Endothelial cell of umbilical vein (primary cell): ENCODE results near the gene CAT. TPM values are rescaled to one million over a fixed set of nuclear protein-coding genes. Genes with fewer than 3 reads are reported as not detected.

ENCODE experiments used
- BruUV-seq: library from RNA; stranded (reverse); fragments of 400-500 nt; replicated peaks from 2 replicates; lab custom pipeline; 2021; lab: Mats Ljungman, UMichigan
- CTCF ChIA-PET: fragments of 300-600, 350-600 bp; sonication (Branson Sonifier 250); formaldehyde crosslinking; loops from one replicate; lab custom pipeline; 2021; ENCODE audit warnings: antibody characterized with exemption, inconsistent platforms; lab: Charles Lee
- POLR2A ChIA-PET: fragments of 300-600, 350-600 bp; sonication (Branson Sonifier 250); formaldehyde crosslinking; loops from one replicate; lab custom pipeline; 2021; ENCODE audit warnings: antibody characterized with exemption, inconsistent platforms; lab: Charles Lee
- DNase-seq: peaks from one replicate; pipeline ENCODE4 v3.0.0-alpha.2; 2011; ENCODE audit warnings: low read depth, low spot score
- FAIRE-seq: peaks from 2 replicates; lab custom pipeline; 2011; peaks lifted over from hg19 to GRCh38; lab: Jason Lieb, UNC
- H2AFZ ChIP-seq: 2 replicates; pipeline ENCODE4 v1.6.0; 2012; ENCODE audit warnings: low read depth, low read length, control low read depth, inconsistent platforms
- H3K27ac ChIP-seq: 2 replicates; pipeline ENCODE4 v1.5.1; 2011; ENCODE audit warnings: low read depth, mild to moderate bottlenecking, control low read depth, low read length, moderate library complexity; ENCODE audit not compliant: insufficient read depth
- H3K27me3 ChIP-seq, 2 experiments: 2 replicates each; pipeline versions ENCODE4 v1.6.0 to v1.6.1; 2011; ENCODE audit warnings: low read length in 2 of 2, mixed read lengths in 1 of 2; ENCODE audit not compliant: control insufficient read depth in 2 of 2, insufficient read depth in 2 of 2
- H3K36me3 ChIP-seq, 2 experiments: 2 replicates in 1 of 2; 3 replicates in 1 of 2; pipeline ENCODE4 v1.5.1; 2011; ENCODE audit warnings: low read length in 2 of 2, mild to moderate bottlenecking in 1 of 2, moderate library complexity in 1 of 2; ENCODE audit not compliant: control insufficient read depth in 2 of 2, insufficient read depth in 2 of 2; ENCODE audit errors: extremely low read depth in 1 of 2
- H3K4me1 ChIP-seq: 3 replicates; pipeline ENCODE4 v1.5.1; 2011; ENCODE audit warnings: mild to moderate bottlenecking, low read length; ENCODE audit not compliant: control insufficient read depth, insufficient read depth; ENCODE audit errors: extremely low read depth
- H3K4me2 ChIP-seq: 2 replicates; pipeline ENCODE4 v1.6.1; 2011; ENCODE audit warnings: low read length, control low read depth, mixed read lengths; ENCODE audit not compliant: insufficient read depth
- H3K4me3 ChIP-seq, 3 experiments: fragments of 200-600 bp in 1 of 3; sonication (generic), shearing (Covaris generic) in 1 of 3; replicated peaks in 1 of 3; 2 replicates each; pipeline ENCODE4 v1.5.1; 2011 to 2016; ENCODE audit warnings: control low read depth in 3 of 3, low read length in 3 of 3, mild to moderate bottlenecking in 2 of 3, inconsistent platforms in 1 of 3, low read depth in 1 of 3, moderate library complexity in 1 of 3; ENCODE audit not compliant: insufficient read depth in 1 of 3
- H3K79me2 ChIP-seq: 2 replicates; pipeline ENCODE4 v1.6.0; 2012; ENCODE audit warnings: low read length, inconsistent platforms; ENCODE audit not compliant: control insufficient read depth, insufficient read depth
- H3K9ac ChIP-seq: replicated peaks from 2 replicates; pipeline ENCODE3; 2011; ENCODE audit warnings: low read length, control low read depth; ENCODE audit not compliant: insufficient read depth; ENCODE audit errors: extremely low read depth
- H3K9me1 ChIP-seq: replicated peaks from 3 replicates; pipeline ENCODE4 v1.6.0; 2011; ENCODE audit warnings: mild to moderate bottlenecking, low read length; ENCODE audit not compliant: control insufficient read depth, insufficient read depth; ENCODE audit errors: extremely low read depth
- H3K9me3 ChIP-seq: replicated peaks from 2 replicates; pipeline ENCODE4 v1.5.1; 2012; ENCODE audit warnings: low read length, inconsistent platforms; ENCODE audit not compliant: control insufficient read depth, insufficient read depth
- H4K20me1 ChIP-seq: replicated peaks from 2 replicates; pipeline ENCODE3; 2011; ENCODE audit warnings: mild to moderate bottlenecking, low read length; ENCODE audit not compliant: control insufficient read depth, insufficient read depth; ENCODE audit errors: extremely low read depth
- EZH2 ChIP-seq: IDR thresholded peaks from 2 replicates; pipeline ENCODE4 v1.6.1; 2012; ENCODE audit warnings: borderline replicate concordance, low read depth, mild to moderate bottlenecking, moderate library complexity, low read length, inconsistent platforms; ENCODE audit not compliant: severe bottlenecking
- FOS ChIP-seq: IDR thresholded peaks from 2 replicates; pipeline ENCODE4 v1.6.1; 2011; ENCODE audit warnings: mild to moderate bottlenecking, low read length, moderate library complexity, borderline replicate concordance; ENCODE audit not compliant: insufficient read depth
- GATA2 ChIP-seq: IDR thresholded peaks from 2 replicates; pipeline ENCODE4 v1.7.0; 2011; ENCODE audit warnings: low read depth, mild to moderate bottlenecking, moderate library complexity, mixed read lengths, low read length; ENCODE audit not compliant: insufficient read length, insufficient read depth
- JUN ChIP-seq: IDR thresholded peaks from 2 replicates; pipeline ENCODE4 v1.6.1; 2011; ENCODE audit warnings: borderline replicate concordance, low read depth; ENCODE audit not compliant: insufficient read length, insufficient read depth
- MYC ChIP-seq: IDR thresholded peaks from one replicate; pipeline ENCODE4 v1.6.1; 2011; ENCODE audit warnings: mild to moderate bottlenecking, low read depth, low read length
- POLR2A ChIP-seq: IDR thresholded peaks from 2 replicates; pipeline ENCODE4 v1.6.1; 2012; ENCODE audit warnings: low read depth, mild to moderate bottlenecking, control low read depth, low read length
- POLR2AphosphoS5 ChIP-seq: IDR thresholded peaks from 2 replicates; pipeline ENCODE4 v1.6.1; 2012; ENCODE audit warnings: low read depth, mild to moderate bottlenecking, control low read depth, low read length, moderate library complexity; ENCODE audit not compliant: insufficient read depth
- dilution Hi-C: fragments of 300-500 bp; cut with MboI; formaldehyde crosslinking; loops from one replicate; pipeline ENCODE4 v1.15.0; 2019; ENCODE audit warnings: low sequenced_read_pairs; ENCODE audit not compliant: extremely low pct_ligation_motif_present
- intact Hi-C: fragments of 100-400 bp; cut with micrococcal nuclease; formaldehyde crosslinking; loops from one replicate; pipeline ENCODE4 v1.10.0; 2022
- polyA plus RNA-seq, 4 experiments: library from polyadenylated mRNA; depleted of rRNA in 3 of 4; stranded (reverse) in 3 of 4; unstranded in 1 of 4; fragments of >200 nt; gene quantifications; 2 replicates each; pipeline versions ENCODE4 v1.2.1 to v1.2.3, GENCODE V29; 2011 to 2012; ENCODE audit warnings: missing spikeins in 1 of 4
- total RNA-seq: library from RNA; stranded (reverse); gene quantifications from 2 replicates; pipeline ENCODE4 v1.2.3, GENCODE V29; 2021
- TF ChIP-seq, protein P1 (sequence below): IDR thresholded peaks from 2 replicates; pipeline ENCODE4 v1.6.1; 2011; ENCODE audit not compliant: insufficient read depth, insufficient read length
- TF ChIP-seq, protein P2 (sequence below), 2 donors: IDR thresholded peaks; 1 replicate in 1 of 2; 2 replicates in 1 of 2; pipeline ENCODE4 v1.5.1; 2011; ENCODE audit warnings: low read length in 2 of 2, mild to moderate bottlenecking in 2 of 2, moderate library complexity in 2 of 2, control low read depth in 1 of 2, inconsistent platforms in 1 of 2, low read depth in 1 of 2; ENCODE audit not compliant: insufficient read depth in 1 of 2; ENCODE audit errors: extremely low read depth in 1 of 2

Gene CAT
- total and polyA plus RNA-seq, 2 donors (not counting 3 experiments of a cell fraction or from before 2014, with no cell fraction given), result 32.7 to 50.5 TPM

DNA sequence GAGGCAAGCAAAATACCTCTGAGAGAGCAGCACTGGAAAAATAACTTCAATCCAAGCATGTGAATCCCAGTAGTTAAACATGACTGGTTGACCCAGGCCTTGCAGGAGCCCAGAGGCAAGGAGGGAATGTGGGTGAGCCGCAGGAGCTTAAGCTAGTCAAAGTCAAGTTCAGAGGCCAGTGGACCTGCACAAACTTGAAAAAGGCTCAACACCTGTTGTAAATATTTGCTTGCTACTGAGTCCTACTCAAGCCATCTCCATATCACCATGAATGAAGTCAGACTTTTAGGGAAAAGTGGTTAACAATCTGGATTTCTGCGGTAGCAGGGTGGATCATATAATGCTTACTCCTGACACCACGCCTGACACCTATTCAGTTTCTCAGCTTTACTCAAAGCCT, 4.8 kb upstream of the CAT start:
- no peak overlapping the region for H3K27ac ChIP-seq
- no peak overlapping the region for H3K4me2 ChIP-seq
- no TSS peak for BruUV-seq
- no peaks in the 10 kb centered on the region for H3K36me3 ChIP-seq
- H3K4me1 ChIP-seq, result no peaks in the 10 kb centered on the region
- ChIA-PET CTCF (interaction anchor here (1.2 kb wide), 2 partner anchors 14 to 18 kb away, joined by 4 read pairs; no protein-coding TSS in a partner anchor), POLR2A (no interaction called here)
- dilution Hi-C loops (no loop called here), intact Hi-C loops (no loop called here)
- H4K20me1 ChIP-seq, result no peaks in the 10 kb centered on the region
- no peaks in the 10 kb centered on the region for H3K9me3 ChIP-seq
- no peaks in the 10 kb centered on the region for H3K79me2 ChIP-seq
- DNase-seq (no peak), FAIRE-seq (no peak)
- no peak overlapping the region for H3K9ac ChIP-seq
- no peak overlapping the region for H3K4me3 ChIP-seq
- peaks cover 7 to 8% of the 10 kb centered on the region in 2 experiments for H3K27me3 ChIP-seq
- H3K9me1 ChIP-seq, result no peaks in the 10 kb centered on the region
- H2AFZ ChIP-seq, result no peak overlapping the region
- TF ChIP-seq, protein P1, sequence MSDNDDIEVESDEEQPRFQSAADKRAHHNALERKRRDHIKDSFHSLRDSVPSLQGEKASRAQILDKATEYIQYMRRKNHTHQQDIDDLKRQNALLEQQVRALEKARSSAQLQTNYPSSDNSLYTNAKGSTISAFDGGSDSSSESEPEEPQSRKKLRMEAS, result no peak
- TF ChIP-seq, protein P2, sequence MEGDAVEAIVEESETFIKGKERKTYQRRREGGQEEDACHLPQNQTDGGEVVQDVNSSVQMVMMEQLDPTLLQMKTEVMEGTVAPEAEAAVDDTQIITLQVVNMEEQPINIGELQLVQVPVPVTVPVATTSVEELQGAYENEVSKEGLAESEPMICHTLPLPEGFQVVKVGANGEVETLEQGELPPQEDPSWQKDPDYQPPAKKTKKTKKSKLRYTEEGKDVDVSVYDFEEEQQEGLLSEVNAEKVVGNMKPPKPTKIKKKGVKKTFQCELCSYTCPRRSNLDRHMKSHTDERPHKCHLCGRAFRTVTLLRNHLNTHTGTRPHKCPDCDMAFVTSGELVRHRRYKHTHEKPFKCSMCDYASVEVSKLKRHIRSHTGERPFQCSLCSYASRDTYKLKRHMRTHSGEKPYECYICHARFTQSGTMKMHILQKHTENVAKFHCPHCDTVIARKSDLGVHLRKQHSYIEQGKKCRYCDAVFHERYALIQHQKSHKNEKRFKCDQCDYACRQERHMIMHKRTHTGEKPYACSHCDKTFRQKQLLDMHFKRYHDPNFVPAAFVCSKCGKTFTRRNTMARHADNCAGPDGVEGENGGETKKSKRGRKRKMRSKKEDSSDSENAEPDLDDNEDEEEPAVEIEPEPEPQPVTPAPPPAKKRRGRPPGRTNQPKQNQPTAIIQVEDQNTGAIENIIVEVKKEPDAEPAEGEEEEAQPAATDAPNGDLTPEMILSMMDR (IDR thresholded peaks at IDR 0.05; ENCODE audit: extremely low read depth in 1 of 2, insufficient read depth in 1 of 2, low read depth in 1 of 2, low read length in 2 of 2), result no peak
- no peak for TF ChIP-seq POLR2A
- no peak for TF ChIP-seq EZH2
- TF ChIP-seq JUN, result no peak
- TF ChIP-seq FOS, result no peak
- no peak for TF ChIP-seq GATA2
- TF ChIP-seq POLR2AphosphoS5, result no peak
- no peak for TF ChIP-seq MYC
